Measurements from ENCODE around the gene YPEL2. TPM values are rescaled to one million over a fixed set of nuclear protein-coding genes. Genes with fewer than 3 reads are reported as not detected.

Gene YPEL2
- total RNA-seq, 1 experiment from 2014 or later = 2.1 TPM

DNA sequence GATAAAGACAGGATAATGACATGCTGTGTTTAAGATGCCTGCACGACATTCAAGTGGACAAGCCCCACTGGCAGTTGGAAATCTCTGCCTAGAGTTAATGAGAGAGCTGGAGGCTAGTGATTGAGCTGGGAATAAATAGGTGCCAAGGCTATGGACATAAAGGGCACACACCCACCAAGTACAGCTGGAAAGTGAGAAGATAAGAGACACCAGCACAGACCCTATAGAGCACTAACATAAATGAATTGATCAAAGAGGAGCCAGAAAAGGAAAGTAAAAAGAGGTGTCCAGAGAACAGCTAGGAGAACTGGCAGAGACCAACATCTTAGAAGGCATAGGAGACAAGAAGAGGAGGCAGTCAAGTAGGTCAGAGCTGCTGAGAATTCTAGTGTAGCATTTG, 101.2 kb downstream of the YPEL2 start:
- DNase-seq (ENCODE audit: low read depth) = no peak

DNA sequence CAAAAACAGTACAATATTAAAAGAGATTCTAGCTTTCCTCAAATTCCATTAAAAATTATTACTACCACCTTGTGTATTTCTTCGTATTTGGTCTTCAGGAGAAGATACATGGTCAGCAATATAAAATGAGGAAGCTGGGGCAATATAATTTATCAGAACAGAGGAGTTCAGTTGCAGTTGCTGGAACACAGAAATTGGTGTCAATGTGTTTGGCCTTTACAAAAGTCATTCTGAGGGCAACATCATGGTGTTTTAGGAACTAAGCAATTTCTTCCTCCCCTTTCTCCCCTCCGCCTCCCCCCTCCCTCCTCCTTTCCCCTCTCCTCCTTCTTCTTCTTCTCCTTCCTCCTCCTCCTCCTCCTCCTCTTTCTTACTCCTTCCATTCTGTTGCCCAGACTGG, 102.1 kb downstream of the YPEL2 start:
- no peak for DNase-seq (ENCODE audit: low read depth)

DNA sequence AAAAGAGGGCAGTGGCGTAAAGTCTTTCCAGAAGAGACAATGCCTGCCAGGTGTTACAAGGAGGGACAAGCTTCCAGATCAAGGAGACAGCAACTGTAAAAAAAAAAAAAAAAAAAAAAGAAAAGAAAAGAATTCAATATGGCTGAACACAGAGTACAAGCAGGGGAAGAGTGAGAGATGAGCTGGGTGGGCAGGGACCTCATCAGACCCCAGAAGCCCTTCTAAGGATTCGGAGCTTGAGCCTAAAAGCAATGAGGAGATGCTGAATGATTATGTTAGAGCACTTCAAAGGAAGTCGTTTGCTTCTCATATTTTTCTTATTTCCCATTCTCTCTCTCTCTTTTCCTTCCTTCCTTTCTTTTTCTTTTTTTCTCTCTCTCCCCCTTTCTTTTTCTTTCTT, 103.0 kb downstream of the YPEL2 start:
- DNase-seq (ENCODE audit: low read depth) = no peak

GRCh38 chr17:59435238-59435637, 103.8 kb downstream of the YPEL2 start:
- DNase-seq (ENCODE audit: low read depth) = no peak

DNA sequence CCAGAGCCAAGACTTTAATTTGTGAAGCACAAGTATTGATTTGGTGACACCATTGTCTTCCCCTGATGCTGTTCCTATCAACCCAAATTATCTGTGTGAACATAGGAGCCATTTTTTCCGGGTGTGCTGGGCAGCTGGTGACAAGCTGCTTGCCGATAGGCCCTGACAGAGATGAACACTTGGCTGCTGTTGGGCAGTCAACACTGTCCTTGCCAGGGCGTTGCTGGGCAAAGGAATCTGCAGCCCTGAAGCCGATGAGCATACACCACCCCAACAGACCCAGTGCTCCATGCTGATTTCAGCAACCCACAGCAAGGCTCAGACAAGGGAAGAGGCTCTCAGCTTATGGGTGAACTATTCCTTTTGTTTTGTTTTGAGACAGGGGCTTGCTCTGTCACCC, 105.4 kb downstream of the YPEL2 start:
- DNase-seq (ENCODE audit: low read depth) = no peak

DNA sequence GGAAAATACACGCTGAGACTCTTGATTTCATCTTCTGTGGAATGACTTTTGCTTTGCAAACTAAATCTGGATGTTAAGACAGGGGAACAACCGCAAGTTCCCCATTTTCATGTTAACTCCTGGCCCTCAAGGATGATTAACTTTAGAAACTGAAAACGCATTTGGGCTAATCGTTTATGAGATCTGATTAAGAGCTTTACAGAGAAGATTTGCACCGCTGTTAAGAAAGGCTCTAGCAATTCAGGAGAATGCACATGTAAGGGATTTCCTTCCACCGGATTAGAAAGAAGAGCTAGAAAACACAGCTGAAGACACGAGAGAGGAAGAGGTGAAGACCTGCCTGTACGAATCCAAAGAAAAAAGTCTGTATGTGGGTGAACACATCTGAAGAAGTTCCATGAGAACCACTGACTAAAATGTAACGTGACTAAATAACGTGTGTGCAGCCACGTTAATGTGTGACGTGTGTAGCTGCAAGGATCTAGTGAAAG, 106.4 kb downstream of the YPEL2 start:
- DNase-seq (ENCODE audit: low read depth) = no peak

- no peak for DNase-seq (ENCODE audit: low read depth)
Measured at GRCh38 chr17:59439262-59439661, 107.8 kb downstream of the YPEL2 start.

DNA sequence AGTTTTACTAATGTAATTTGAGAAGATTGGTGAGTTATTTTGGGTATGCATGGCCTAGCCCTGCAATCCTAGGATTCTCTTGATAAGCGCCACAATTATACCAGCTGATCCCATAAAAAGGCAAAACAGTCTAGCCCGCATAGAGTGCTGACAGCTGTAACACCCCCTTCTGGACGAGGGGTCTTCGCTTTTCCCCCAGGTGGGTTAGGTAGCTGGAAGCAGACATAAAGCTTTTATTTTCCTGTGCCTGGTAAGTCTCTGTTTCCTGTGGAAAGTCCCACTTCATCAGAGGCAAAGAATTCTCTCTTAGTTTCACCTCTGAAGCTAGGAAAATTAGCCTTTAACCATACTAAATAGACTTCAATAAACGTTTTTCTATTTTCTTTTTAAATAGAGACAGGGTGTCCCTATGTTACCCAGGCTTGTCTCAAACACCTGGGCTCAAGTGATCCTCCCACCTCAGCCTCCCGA, 108.3 kb downstream of the YPEL2 start:
- DNase-seq (ENCODE audit: low read depth) = no peak

DNA sequence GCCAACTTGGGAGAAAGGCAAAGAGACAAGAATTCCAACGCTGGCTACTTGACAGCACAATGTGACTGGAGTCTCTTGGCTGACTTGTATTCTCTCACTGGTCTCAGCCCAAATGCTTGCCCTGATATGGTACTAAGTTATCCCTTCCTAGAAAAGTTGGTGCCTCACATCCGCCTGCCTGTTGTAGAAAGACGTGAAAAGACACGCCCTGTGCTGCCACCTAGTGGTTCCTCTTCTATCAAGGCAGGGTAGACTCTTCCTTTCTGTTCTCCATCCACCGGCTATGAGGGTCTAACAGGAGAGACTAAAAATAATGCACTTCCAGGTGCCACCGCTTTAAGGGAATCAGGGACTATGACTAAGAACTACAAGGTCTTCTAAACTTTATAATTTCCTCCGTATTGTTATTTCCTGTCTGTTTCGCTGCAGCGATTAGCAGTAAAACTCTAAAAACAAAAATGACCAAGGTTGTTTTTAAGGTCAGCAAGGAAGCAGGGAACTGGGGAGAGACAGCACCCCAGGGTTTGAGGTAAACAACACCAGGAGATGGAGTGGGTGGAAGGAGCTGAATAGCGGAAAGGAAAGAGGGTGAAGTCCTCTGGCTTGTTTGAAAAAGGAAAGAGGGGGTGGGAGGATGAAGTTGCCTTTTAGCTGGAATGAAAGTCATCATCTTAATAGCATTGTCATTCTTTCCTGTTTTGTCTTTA, 109.5 kb downstream of the YPEL2 start:
- DNase-seq (ENCODE audit: low read depth) = peak; percentile 78

DNA sequence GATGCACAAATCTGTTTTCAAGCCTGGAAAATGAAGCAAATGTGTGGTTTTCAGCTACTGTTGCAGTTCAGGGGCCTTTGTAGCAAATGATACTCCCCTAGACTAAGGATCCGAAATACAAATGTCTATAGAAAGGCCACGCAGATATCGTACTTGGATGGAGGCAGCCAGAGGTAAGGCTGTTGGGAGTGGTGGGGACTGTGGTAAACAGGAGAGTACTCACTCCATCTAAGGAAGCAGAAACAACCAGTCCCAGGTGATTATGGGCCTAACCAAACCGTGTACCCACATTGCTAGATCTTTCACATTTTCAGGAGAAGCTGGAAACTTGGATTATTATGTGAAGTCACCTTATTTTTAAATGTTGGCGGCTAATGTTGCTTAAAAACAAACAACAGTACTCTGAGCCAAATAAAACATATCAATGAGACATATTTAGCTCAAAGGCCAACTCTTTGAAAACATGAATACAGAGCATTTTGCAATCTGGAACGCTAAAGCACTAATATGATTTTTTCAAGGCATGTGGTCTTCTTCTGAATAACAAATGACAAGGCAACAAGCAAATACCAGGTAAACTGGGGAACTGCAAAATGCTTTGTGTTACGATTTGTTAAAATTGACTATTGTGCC, 110.1 kb downstream of the YPEL2 start:
- no peak for DNase-seq (ENCODE audit: low read depth)

DNA sequence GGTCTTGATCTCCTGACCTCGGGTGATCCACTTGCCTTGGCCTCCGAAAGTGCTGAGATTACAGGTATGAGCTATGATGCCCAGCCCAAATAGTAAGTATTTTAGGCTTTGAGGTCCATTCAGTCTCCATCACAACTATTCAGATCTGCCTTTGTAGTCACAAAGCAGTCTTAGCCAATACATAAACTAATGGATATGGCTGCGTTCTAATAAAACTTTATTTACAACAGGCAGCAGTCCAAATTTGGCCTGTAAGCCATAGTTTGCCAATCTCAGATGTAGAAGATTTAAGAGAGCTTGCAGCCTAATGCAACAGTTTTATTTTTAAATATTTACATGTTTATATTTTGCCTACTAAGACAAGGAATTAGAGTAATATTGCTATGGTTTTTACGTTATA, 111.7 kb downstream of the YPEL2 start:
- no peak for DNase-seq (ENCODE audit: low read depth)

Other genes with a start within 250 kb of the YPEL2 start
- gene TRIM37, start 224.8 kb upstream of the YPEL2 start, total RNA-seq (2014; rRNA removed; shearing (Covaris generic)) = 16.6 and 20.9 TPM in 2 replicates
- 110 and 118 TPM in 2 replicates for gene SKA2, start 176.5 kb upstream of the YPEL2 start, total RNA-seq (2014; rRNA removed; shearing (Covaris generic))
- 14.0 and 14.7 TPM in 2 replicates for gene PRR11, start 175.9 kb upstream of the YPEL2 start, total RNA-seq (2014; rRNA removed; shearing (Covaris generic))
- 15.2 and 17.3 TPM in 2 replicates for gene SMG8, start 121.6 kb upstream of the YPEL2 start, total RNA-seq (2014; rRNA removed; shearing (Covaris generic))
- gene GDPD1, start 111.1 kb upstream of the YPEL2 start, total RNA-seq (2014; rRNA removed; shearing (Covaris generic)) = 0.57 and 1.4 TPM in 2 replicates
- 22.6 and 29.2 TPM in 2 replicates for gene DHX40, start 234.0 kb downstream of the YPEL2 start, total RNA-seq (2014; rRNA removed; shearing (Covaris generic))